ENCODE measurements around the gene VWCE. TPM values are rescaled to one million over a fixed set of nuclear protein-coding genes. Genes with fewer than 3 reads are reported as not detected.
"Not testable (repeated sequence)": the region's sequence is repeated elsewhere in the genome, so short reads cannot be mapped to it uniquely, and the experiment has no call there.

The VWCE gene
- total RNA-seq, 5 donors from 2014 or later (not counting 1 experiment from before 2014, with no cell fraction given), result 0.48 to 1.3 (median 0.60) TPM

DNA sequence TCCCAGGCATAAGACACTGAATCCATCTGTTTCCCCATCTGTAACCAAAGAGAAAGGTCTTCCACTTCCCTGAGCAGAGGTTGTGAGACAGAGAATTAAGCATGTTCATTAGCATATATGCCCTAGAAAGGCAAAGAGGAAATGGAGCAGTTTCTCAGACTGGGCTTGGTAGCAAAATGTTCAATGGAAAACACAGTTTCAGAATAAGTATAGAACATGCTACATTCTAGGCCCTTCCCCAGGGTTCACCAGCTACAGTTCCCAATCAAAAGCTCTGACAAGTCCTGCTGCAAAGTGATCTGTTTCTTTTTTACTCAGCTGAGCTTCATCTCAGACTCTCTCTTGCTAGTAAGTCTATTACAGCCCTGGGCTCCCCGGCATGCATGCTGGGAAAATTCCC, 42.8 kb downstream of the VWCE start:
- H3K4me3 Mint-ChIP-seq; H3K4me1 Mint-ChIP-seq; H3K36me3 Mint-ChIP-seq; DNase-seq; H3K4me3 ChIP-seq (ENCODE audit: control insufficient read depth in 1 of 2, extremely low read depth in 1 of 2, low read length in 1 of 2); POLR2A ChIA-PET; H3K27me3 Mint-ChIP-seq; H3K27me3 ChIP-seq (replicated peaks in 1 of 2; ENCODE audit: control insufficient read depth in 2 of 2, extremely low read depth in 1 of 2, insufficient read depth in 2 of 2, low read length in 1 of 2); H3K4me1 ChIP-seq (ENCODE audit: control insufficient read depth in 1 of 2, extremely low read depth in 1 of 2, insufficient read depth in 2 of 2, low read length in 2 of 2); H3K27ac Mint-ChIP-seq; H3K27ac ChIP-seq (ENCODE audit: low read length); CTCF ChIA-PET; H3K9me3 ChIP-seq; H3K36me3 ChIP-seq (ENCODE audit: control insufficient read depth in 2 of 2, extremely low read depth in 1 of 2, insufficient read depth in 1 of 2, low read length in 1 of 2); H3K9me3 Mint-ChIP-seq; ATAC-seq (replicated peaks in 1 of 4): not testable (repeated sequence)
- no CpG with 5 or more reads among the region's 1 CpG for WGBS (ENCODE audit: insufficient coverage)

- 95% methylated on average over 7 of the region's 20 CpGs for WGBS (ENCODE audit: insufficient coverage)
- H3K27me3 ChIP-seq (replicated peaks in 1 of 2; ENCODE audit: control insufficient read depth in 2 of 2, extremely low read depth in 1 of 2, insufficient read depth in 2 of 2, low read length in 1 of 2); H3K4me1 Mint-ChIP-seq; H3K27ac ChIP-seq (ENCODE audit: low read length); POLR2A ChIA-PET; ATAC-seq (replicated peaks in 1 of 4); H3K27me3 Mint-ChIP-seq; H3K4me3 ChIP-seq (ENCODE audit: control insufficient read depth in 1 of 2, extremely low read depth in 1 of 2, low read length in 1 of 2); H3K4me1 ChIP-seq (ENCODE audit: control insufficient read depth in 1 of 2, extremely low read depth in 1 of 2, insufficient read depth in 2 of 2, low read length in 2 of 2); H3K9me3 Mint-ChIP-seq; DNase-seq; H3K4me3 Mint-ChIP-seq; H3K9me3 ChIP-seq; H3K36me3 ChIP-seq (ENCODE audit: control insufficient read depth in 2 of 2, extremely low read depth in 1 of 2, insufficient read depth in 1 of 2, low read length in 1 of 2); CTCF ChIA-PET; H3K36me3 Mint-ChIP-seq; H3K27ac Mint-ChIP-seq: not testable (repeated sequence)
Observed at GRCh38 chr11:61250796-61251765, 44.0 kb downstream of the VWCE start.

DNA sequence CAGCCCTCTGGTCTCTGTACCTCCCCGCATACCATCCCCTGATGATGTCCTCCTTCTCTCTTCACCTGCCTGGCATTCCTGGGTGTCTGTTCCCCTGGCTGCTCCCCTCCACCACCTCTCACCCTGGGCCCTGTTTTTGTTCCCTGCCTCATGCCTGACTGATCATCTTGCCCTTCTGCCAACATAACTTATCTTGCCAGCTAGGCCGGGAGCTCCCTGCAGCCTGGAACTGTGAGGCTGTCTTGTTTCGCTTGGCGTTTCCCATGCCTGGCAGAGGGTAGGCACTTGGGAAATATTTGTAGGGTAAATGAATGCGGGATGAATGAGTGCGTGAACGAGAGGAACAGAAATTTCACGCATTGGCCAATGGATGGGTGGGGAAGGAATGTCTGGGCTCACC, 45.9 kb downstream of the VWCE start:
- H3K27ac ChIP-seq (ENCODE audit: low read length); POLR2A ChIA-PET; H3K4me1 ChIP-seq (ENCODE audit: control insufficient read depth in 1 of 2, extremely low read depth in 1 of 2, insufficient read depth in 2 of 2, low read length in 2 of 2); DNase-seq; H3K27ac Mint-ChIP-seq; H3K27me3 Mint-ChIP-seq; H3K4me3 ChIP-seq (ENCODE audit: control insufficient read depth in 1 of 2, extremely low read depth in 1 of 2, low read length in 1 of 2); H3K36me3 ChIP-seq (ENCODE audit: control insufficient read depth in 2 of 2, extremely low read depth in 1 of 2, insufficient read depth in 1 of 2, low read length in 1 of 2); H3K4me3 Mint-ChIP-seq; H3K27me3 ChIP-seq (replicated peaks in 1 of 2; ENCODE audit: control insufficient read depth in 2 of 2, extremely low read depth in 1 of 2, insufficient read depth in 2 of 2, low read length in 1 of 2); H3K4me1 Mint-ChIP-seq; H3K9me3 Mint-ChIP-seq; ATAC-seq (replicated peaks in 1 of 4); H3K9me3 ChIP-seq; H3K36me3 Mint-ChIP-seq; CTCF ChIA-PET: not testable (repeated sequence)
- 78% methylated on average over 4 of the region's 8 CpGs for WGBS (ENCODE audit: insufficient coverage)

DNA sequence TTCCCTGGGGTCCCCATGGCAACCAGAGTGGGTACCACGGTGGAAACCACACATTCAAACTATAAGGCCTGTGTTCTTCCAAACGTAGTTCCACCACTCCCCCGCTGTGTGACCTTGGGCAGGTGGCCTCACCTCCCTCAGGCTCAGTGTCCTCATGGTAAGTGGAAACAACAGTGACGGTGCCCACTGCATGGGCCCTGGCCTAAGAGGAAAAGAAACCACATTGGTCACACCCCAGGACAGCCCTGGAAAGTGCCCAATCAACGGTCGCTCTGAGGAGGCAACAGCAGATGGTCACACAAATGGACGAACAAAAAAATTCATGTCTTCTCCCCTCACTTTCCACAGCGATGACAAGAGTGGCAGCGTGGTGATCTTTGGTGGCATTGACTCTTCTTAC, 47.0 kb downstream of the VWCE start:
- H3K9me3 Mint-ChIP-seq; H3K4me3 ChIP-seq (ENCODE audit: control insufficient read depth in 1 of 2, extremely low read depth in 1 of 2, low read length in 1 of 2); H3K36me3 Mint-ChIP-seq; DNase-seq; H3K4me1 ChIP-seq (ENCODE audit: control insufficient read depth in 1 of 2, extremely low read depth in 1 of 2, insufficient read depth in 2 of 2, low read length in 2 of 2); H3K27ac Mint-ChIP-seq; H3K36me3 ChIP-seq (ENCODE audit: control insufficient read depth in 2 of 2, extremely low read depth in 1 of 2, insufficient read depth in 1 of 2, low read length in 1 of 2); H3K4me1 Mint-ChIP-seq; POLR2A ChIA-PET; H3K9me3 ChIP-seq; H3K4me3 Mint-ChIP-seq; ATAC-seq (replicated peaks in 1 of 4); H3K27me3 Mint-ChIP-seq; H3K27ac ChIP-seq (ENCODE audit: low read length); CTCF ChIA-PET; H3K27me3 ChIP-seq (replicated peaks in 1 of 2; ENCODE audit: control insufficient read depth in 2 of 2, extremely low read depth in 1 of 2, insufficient read depth in 2 of 2, low read length in 1 of 2): not testable (repeated sequence)
- WGBS (ENCODE audit: insufficient coverage), result 70% methylated on average over 4 of the region's 9 CpGs

- H3K36me3 Mint-ChIP-seq; H3K9me3 Mint-ChIP-seq; DNase-seq; H3K4me1 Mint-ChIP-seq; H3K9me3 ChIP-seq; H3K4me3 Mint-ChIP-seq; POLR2A ChIA-PET; H3K4me1 ChIP-seq (ENCODE audit: control insufficient read depth in 1 of 2, extremely low read depth in 1 of 2, insufficient read depth in 2 of 2, low read length in 2 of 2); H3K27me3 ChIP-seq (replicated peaks in 1 of 2; ENCODE audit: control insufficient read depth in 2 of 2, extremely low read depth in 1 of 2, insufficient read depth in 2 of 2, low read length in 1 of 2); H3K27ac Mint-ChIP-seq; H3K27ac ChIP-seq (ENCODE audit: low read length); CTCF ChIA-PET; H3K27me3 Mint-ChIP-seq; ATAC-seq (replicated peaks in 1 of 4); H3K36me3 ChIP-seq (ENCODE audit: control insufficient read depth in 2 of 2, extremely low read depth in 1 of 2, insufficient read depth in 1 of 2, low read length in 1 of 2); H3K4me3 ChIP-seq (ENCODE audit: control insufficient read depth in 1 of 2, extremely low read depth in 1 of 2, low read length in 1 of 2): not testable (repeated sequence)
- no CpG with 5 or more reads among the region's 10 CpGs for WGBS (ENCODE audit: insufficient coverage)
Observed at GRCh38 chr11:61245284-61245964, 49.7 kb downstream of the VWCE start.

GRCh38 chr11:61241526-61241925, 53.6 kb downstream of the VWCE start:
- POLR2A ChIA-PET; H3K9me3 ChIP-seq; H3K27ac ChIP-seq (ENCODE audit: low read length); H3K4me1 ChIP-seq (ENCODE audit: control insufficient read depth in 1 of 2, extremely low read depth in 1 of 2, insufficient read depth in 2 of 2, low read length in 2 of 2); H3K36me3 ChIP-seq (ENCODE audit: control insufficient read depth in 2 of 2, extremely low read depth in 1 of 2, insufficient read depth in 1 of 2, low read length in 1 of 2); H3K4me3 Mint-ChIP-seq; ATAC-seq (replicated peaks in 1 of 4); H3K9me3 Mint-ChIP-seq; H3K4me1 Mint-ChIP-seq; H3K27ac Mint-ChIP-seq; DNase-seq; H3K4me3 ChIP-seq (ENCODE audit: control insufficient read depth in 1 of 2, extremely low read depth in 1 of 2, low read length in 1 of 2); CTCF ChIA-PET; H3K27me3 Mint-ChIP-seq; H3K36me3 Mint-ChIP-seq; H3K27me3 ChIP-seq (replicated peaks in 1 of 2; ENCODE audit: control insufficient read depth in 2 of 2, extremely low read depth in 1 of 2, insufficient read depth in 2 of 2, low read length in 1 of 2): not testable (repeated sequence)
- no CpG with 5 or more reads among the region's 5 CpGs for WGBS (ENCODE audit: insufficient coverage)
